PC-9 (cell line): ENCODE results near the gene DHRSX. TPM values are rescaled to one million over a fixed set of nuclear protein-coding genes. Genes with fewer than 3 reads are reported as not detected.
"Not testable (repeated sequence)": the region's sequence is repeated elsewhere in the genome, so short reads cannot be mapped to it uniquely, and the experiment has no call there.

Experiments
- BruUV-seq: library from RNA; stranded (reverse); fragments of 400-500 nt; replicated peaks from 2 replicates; lab custom pipeline; 2021; lab: Mats Ljungman, UMichigan
- CTCF ChIA-PET: fragments of 300-600 bp; sonication (Branson Sonifier 250); formaldehyde crosslinking; loops from one replicate; lab custom pipeline; 2022; ENCODE audit warnings: antibody characterized with exemption; lab: Charles Lee
- POLR2A ChIA-PET: fragments of 300-600 bp; sonication (Branson Sonifier 250); formaldehyde crosslinking; loops from one replicate; lab custom pipeline; 2022; ENCODE audit warnings: antibody characterized with exemption; ENCODE audit not compliant: unreplicated experiment; lab: Charles Lee
- DNase-seq, 2 experiments: peaks; one replicate each; pipeline versions ENCODE4 v3.0.0 to v3.0.0-alpha.2; 2015 to 2022; ENCODE audit warnings: mixed read lengths in 1 of 2
- H2AFZ ChIP-seq: fragments of 200-600 bp; sonication (generic); 2 replicates; pipeline ENCODE4 v1.8.1; 2017; ENCODE audit warnings: antibody characterized with exemption
- H3F3A ChIP-seq: fragments of 200-600 bp; sonication (generic); 2 replicates; pipeline ENCODE4 v1.8.1; 2017; ENCODE audit warnings: antibody characterized with exemption, mild to moderate bottlenecking, low read depth; ENCODE audit not compliant: insufficient read depth
- H3K27ac ChIP-seq: fragments of 200-600 bp; sonication (generic); 2 replicates; pipeline ENCODE4 v1.6.1; 2016; ENCODE audit warnings: mixed run types
- H3K27me3 ChIP-seq: fragments of 200-600 bp; sonication (generic); 2 replicates; pipeline ENCODE4 v1.6.1; 2016; ENCODE audit warnings: low read depth, mixed run types; ENCODE audit not compliant: insufficient read depth
- H3K36me3 ChIP-seq: fragments of 200-600 bp; sonication (generic); 2 replicates; pipeline ENCODE4 v1.6.1; 2016; ENCODE audit warnings: low read depth, mixed run types
- H3K4me1 ChIP-seq: fragments of 200-600 bp; sonication (generic); replicated peaks from 2 replicates; pipeline ENCODE4 v1.6.1; 2016; ENCODE audit warnings: mixed run types; ENCODE audit not compliant: insufficient read depth
- H3K4me2 ChIP-seq: fragments of 200-600 bp; sonication (generic); 2 replicates; pipeline ENCODE4 v1.6.1; 2017; ENCODE audit warnings: mixed run types
- H3K4me3 ChIP-seq: fragments of 200-600 bp; sonication (generic); 2 replicates; pipeline ENCODE4 v1.6.1; 2016; ENCODE audit warnings: mixed run types
- H3K79me2 ChIP-seq: fragments of 200-600 bp; sonication (generic); 2 replicates; pipeline ENCODE4 v1.6.1; 2017; ENCODE audit warnings: low read depth, mixed run types
- H3K9me2 ChIP-seq: fragments of 200-600 bp; sonication (generic); 2 replicates; pipeline ENCODE4 v1.8.1; 2017; ENCODE audit warnings: mild to moderate bottlenecking; ENCODE audit not compliant: insufficient read depth
- H3K9me3 ChIP-seq: fragments of 200-600 bp; sonication (generic); 2 replicates; pipeline ENCODE4 v1.8.1; 2016; ENCODE audit warnings: low read depth; ENCODE audit not compliant: insufficient read depth
- H4K20me1 ChIP-seq: fragments of 200-600 bp; sonication (generic); 2 replicates; pipeline ENCODE4 v1.8.1; 2017; ENCODE audit not compliant: insufficient read depth
- EZH2 ChIP-seq: fragments of 200-600 bp; sonication (generic); IDR thresholded peaks from 2 replicates; pipeline ENCODE4 v1.8.0; 2017; ENCODE audit warnings: antibody characterized with exemption, low read depth
- intact Hi-C: fragments of 100-400 bp; cut with micrococcal nuclease; formaldehyde crosslinking; loops from one replicate; pipeline ENCODE4 v1.10.0; 2022; ENCODE audit not compliant: unreplicated experiment
- total RNA-seq: library from RNA; stranded (reverse); gene quantifications from 2 replicates; pipeline ENCODE4 v1.2.3, GENCODE V29; 2021
- TF ChIP-seq, protein P1 (sequence below): fragments of 200-600 bp; sonication (generic); conservative IDR thresholded peaks from 2 replicates; pipeline ENCODE4 v1.6.1; 2017; ENCODE audit warnings: mixed run types, antibody characterized with exemption, mild to moderate bottlenecking, moderate library complexity

Gene DHRSX
- total RNA-seq, 1 experiment from 2014 or later = 13.2 TPM

DNA sequence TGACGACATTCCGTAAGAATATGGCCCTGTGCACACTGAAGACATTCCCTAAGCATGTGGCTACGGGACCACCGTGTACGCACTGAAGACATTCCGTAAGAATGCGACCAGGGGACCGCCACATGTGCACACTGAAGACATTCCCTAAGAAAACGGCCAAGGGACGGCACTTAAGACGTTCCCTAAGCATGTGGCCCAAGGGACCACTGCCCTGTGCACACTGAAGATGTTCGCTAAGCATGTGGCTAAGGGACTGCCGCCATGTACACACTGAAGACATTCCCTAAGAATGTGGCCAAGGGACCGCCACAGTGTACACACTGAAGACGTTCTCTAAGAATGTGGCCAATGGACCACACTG, 21.4 kb downstream of the DHRSX start:
- no peaks in the 10 kb centered on the region; the same call in none of the 2 replicates for H4K20me1 ChIP-seq
- intact Hi-C loops = no loop called here
- no peak overlapping the region for H3K4me2 ChIP-seq
- H2AFZ ChIP-seq = no peak overlapping the region
- no TSS peak for BruUV-seq
- no peaks in the 10 kb centered on the region for H3K27me3 ChIP-seq
- no peaks in the 10 kb centered on the region for H3K36me3 ChIP-seq
- ChIA-PET CTCF (no interaction called here), POLR2A (no interaction called here)
- H3F3A ChIP-seq = no peaks in the 10 kb centered on the region
- no peak overlapping the region for H3K27ac ChIP-seq
- no peak overlapping the region for H3K4me3 ChIP-seq
- DNase-seq = no peak
- H3K79me2 ChIP-seq = no peaks in the 10 kb centered on the region
- H3K4me1 ChIP-seq = no peaks in the 10 kb centered on the region
- TF ChIP-seq EZH2 = no peak
- TF ChIP-seq, protein P1, sequence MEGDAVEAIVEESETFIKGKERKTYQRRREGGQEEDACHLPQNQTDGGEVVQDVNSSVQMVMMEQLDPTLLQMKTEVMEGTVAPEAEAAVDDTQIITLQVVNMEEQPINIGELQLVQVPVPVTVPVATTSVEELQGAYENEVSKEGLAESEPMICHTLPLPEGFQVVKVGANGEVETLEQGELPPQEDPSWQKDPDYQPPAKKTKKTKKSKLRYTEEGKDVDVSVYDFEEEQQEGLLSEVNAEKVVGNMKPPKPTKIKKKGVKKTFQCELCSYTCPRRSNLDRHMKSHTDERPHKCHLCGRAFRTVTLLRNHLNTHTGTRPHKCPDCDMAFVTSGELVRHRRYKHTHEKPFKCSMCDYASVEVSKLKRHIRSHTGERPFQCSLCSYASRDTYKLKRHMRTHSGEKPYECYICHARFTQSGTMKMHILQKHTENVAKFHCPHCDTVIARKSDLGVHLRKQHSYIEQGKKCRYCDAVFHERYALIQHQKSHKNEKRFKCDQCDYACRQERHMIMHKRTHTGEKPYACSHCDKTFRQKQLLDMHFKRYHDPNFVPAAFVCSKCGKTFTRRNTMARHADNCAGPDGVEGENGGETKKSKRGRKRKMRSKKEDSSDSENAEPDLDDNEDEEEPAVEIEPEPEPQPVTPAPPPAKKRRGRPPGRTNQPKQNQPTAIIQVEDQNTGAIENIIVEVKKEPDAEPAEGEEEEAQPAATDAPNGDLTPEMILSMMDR = no peak
- H3K9me2 ChIP-seq = no peaks in the 10 kb centered on the region
- no peaks in the 10 kb centered on the region for H3K9me3 ChIP-seq

DNA sequence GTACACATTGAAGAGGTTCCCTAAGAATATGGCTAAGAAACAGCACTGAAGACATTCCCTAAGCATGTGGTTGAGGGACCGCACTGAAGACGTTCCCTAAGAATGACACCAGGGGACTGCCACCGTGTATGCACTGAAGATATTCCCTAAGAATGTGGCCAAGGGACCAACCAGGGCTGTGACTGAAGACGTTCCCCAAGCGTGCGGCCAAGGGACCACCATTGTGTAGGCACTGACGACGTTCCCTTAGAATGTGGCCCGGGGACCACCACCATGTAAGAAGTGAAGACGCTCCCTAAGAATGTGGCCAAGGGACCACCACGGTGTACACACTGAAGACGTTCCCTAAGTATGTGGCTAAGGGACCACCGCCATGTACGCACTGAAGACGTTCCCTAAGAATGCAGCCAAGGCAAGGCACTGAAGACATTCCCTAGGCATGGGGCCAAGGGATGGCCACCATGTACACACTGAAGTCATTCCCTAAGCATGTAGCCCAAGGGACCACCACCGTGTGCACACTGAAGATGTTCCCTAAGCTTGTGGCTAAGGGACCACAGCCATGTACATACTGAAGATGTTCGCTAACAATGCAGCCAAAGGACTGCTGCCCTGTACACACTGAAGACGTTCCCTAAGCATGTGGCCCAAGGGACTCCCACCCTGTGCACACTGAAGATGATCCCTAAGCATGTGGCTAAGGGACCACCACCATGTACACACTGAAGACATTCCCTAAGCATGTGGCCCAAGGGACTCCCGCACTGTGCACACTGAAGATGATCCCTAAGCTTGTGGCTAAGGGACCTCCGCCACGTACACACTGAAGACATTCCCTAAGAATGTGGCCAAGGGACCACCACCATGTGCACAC, 22.0 kb downstream of the DHRSX start:
- H3K4me1 ChIP-seq = no peaks in the 10 kb centered on the region
- H3K79me2 ChIP-seq = no peaks in the 10 kb centered on the region
- no peaks in the 10 kb centered on the region for H3K9me3 ChIP-seq
- no peaks in the 10 kb centered on the region; the same call in 1 of the 2 replicates for H4K20me1 ChIP-seq
- no peaks in the 10 kb centered on the region for H3K9me2 ChIP-seq
- no peak overlapping the region for H3K27ac ChIP-seq
- POLR2A ChIA-PET = no interaction called here
- no TSS peak for BruUV-seq
- no peaks in the 10 kb centered on the region for H3K36me3 ChIP-seq
- CTCF ChIA-PET = no interaction called here
- no peak for DNase-seq
- H3K4me2 ChIP-seq = no peak overlapping the region
- intact Hi-C loops = no loop called here
- no peak for TF ChIP-seq EZH2
- TF ChIP-seq, protein P1 = no peak
- no peak overlapping the region for H3K4me3 ChIP-seq
- H3K27me3 ChIP-seq = no peaks in the 10 kb centered on the region
- H3F3A ChIP-seq = no peaks in the 10 kb centered on the region
- no peak overlapping the region for H2AFZ ChIP-seq

DNA sequence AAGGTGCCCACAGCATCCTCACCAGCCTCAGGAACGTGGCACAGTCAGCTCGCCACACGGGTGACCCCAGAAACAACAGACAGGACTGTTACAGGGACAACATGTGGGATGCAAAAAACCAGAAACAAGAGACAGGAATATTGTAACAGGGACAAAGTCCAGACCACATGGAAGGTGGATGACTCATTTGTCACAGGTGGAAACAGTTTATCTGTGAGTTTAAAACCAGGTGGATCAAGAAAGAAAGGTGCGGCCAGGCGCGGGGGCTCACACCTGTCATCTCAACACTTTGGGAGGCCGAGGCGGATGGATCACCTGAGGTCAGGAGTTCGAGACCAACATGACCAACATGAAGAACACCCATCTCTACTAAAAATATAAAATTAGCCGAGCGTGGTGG, 23.5 kb downstream of the DHRSX start:
- POLR2A ChIA-PET, H3K36me3 ChIP-seq, H3K4me1 ChIP-seq, H3K79me2 ChIP-seq, H3F3A ChIP-seq, CTCF ChIA-PET, H3K4me2 ChIP-seq, H3K9me3 ChIP-seq, H3K9me2 ChIP-seq, H4K20me1 ChIP-seq, DNase-seq, intact Hi-C loops, BruUV-seq, H3K27ac ChIP-seq, H3K27me3 ChIP-seq, H3K4me3 ChIP-seq, H2AFZ ChIP-seq: not testable (repeated sequence)
